Kidney tubule cell (primary cell): ENCODE measurements around the gene RPS6KA4.

Experiments
- DNase-seq: peaks from one replicate; pipeline ENCODE4 v3.0.0-alpha.2; 2018; ENCODE audit warnings: low spot score

RPS6KA4 gene

DNA sequence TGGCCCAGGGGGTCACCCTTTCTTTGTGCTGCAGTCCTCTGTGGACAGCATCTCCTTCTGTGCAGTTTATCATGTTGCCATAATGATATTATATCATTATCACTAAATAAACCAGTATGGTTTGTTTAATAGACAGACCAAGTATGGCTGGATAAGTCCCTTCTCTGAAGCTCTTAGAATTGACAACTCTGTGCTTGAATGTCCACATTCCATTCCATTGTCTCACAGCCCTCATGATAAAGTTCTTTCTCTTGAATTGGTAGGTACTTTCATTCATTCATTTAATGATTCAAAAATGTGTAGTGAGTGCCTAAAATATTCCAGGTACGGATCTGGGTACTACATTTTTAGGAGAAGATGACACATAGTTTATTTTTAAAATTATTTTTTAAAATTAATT, 7.8 kb downstream of the RPS6KA4 start:
- DNase-seq = peak; percentile 47

DNA sequence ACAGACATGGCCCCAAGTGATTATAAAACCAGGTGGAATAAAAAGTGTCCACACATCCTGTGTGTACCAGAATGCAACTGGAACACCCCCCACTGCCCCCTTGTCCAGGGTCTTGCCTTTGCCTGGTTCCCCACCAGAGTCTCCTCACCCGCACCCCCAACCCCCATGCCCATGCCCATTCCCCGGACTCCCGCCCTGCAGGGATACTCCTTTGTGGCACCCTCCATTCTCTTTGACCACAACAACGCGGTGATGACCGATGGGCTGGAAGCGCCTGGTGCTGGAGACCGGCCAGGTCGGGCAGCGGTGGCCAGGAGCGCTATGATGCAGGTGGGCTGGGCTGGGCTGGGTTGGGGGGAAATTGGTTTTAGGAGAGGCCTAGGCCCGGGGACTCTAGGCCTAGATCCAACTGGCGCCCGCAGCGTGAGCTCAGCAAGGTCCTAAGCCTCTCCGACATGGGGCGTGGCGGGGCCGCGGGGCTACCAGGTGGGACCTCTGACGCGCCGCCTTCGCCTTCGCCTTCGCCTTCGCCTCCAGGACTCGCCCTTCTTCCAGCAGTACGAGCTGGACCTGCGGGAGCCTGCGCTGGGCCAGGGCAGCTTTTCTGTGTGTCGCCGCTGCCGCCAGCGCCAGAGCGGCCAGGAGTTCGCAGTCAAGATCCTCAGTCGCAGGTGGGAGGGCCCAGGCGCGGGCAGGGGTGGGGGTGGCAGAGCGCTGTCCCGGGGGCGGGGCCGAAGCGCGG, 9.1 kb downstream of the RPS6KA4 start:
- DNase-seq = no peak

DNA sequence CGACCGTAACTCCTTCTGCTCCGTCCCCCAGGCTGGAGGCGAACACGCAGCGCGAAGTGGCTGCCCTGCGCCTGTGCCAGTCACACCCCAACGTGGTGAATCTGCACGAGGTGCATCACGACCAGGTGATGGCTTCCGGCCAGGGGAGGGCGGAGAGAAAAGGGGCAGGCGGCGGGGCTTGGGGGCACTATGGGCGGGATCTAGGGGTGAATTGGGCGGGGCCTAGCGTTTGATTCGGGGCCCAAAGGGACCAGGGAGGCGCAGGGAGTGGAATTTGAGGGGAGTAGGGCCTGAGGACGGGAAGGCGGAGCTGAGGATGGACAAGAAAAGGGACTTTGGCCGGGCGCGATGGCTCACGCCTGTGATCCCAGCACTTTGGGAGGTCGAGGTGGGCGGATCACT, 9.7 kb downstream of the RPS6KA4 start:
- no peak for DNase-seq

DNA sequence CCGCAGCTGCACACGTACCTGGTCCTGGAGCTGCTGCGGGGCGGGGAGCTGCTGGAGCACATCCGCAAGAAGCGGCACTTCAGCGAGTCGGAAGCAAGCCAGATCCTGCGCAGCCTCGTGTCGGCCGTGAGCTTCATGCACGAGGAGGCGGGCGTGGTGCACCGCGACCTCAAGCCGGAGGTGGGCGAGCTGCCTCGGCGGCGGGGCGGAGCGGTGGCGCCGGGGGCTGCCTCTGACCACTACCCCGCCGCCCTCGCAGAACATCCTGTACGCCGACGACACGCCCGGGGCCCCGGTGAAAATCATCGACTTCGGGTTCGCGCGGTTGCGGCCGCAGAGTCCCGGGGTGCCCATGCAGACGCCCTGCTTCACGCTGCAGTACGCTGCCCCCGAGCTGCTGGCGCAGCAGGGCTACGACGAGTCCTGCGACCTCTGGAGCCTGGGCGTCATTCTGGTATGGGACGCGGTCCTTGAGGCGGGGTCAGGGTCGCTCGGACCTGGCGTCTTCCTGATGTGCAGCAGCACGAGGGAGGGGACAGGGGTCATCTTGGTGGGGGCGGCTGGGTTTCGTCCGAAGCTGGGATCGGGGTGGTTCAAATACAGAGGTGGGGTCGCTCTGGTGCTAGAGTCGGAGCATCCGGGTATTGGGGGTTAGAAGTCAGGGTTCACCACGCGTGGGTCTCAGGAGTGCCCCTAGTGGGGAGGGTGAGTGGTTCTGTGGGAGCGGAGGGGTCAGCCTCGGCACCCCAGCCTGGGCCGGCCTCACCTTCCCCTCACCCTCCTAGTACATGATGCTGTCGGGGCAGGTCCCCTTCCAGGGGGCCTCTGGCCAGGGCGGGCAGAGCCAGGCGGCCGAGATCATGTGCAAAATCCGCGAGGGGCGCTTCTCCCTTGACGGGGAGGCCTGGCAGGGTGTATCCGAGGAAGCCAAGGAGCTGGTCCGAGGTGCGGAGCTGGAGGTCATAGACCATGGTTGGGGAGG, 10.8 kb downstream of the RPS6KA4 start:
- DNase-seq = no peak

DNA sequence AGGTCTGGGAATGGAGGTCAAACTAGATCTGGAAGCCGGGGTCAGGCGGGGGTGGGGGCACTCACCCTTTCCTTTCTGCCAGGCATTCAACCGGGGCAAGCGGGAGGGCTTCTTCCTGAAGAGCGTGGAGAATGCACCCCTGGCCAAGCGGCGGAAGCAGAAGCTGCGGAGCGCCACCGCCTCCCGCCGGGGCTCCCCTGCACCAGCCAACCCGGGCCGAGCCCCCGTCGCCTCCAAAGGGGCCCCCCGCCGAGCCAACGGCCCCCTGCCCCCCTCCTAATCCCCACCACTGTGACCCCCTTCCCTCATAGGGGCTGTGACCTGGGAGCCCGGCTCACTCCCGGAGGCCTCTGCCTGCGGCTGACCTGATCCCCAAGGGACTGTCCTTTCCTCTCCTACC, 12.2 kb downstream of the RPS6KA4 start:
- no peak for DNase-seq

DNA sequence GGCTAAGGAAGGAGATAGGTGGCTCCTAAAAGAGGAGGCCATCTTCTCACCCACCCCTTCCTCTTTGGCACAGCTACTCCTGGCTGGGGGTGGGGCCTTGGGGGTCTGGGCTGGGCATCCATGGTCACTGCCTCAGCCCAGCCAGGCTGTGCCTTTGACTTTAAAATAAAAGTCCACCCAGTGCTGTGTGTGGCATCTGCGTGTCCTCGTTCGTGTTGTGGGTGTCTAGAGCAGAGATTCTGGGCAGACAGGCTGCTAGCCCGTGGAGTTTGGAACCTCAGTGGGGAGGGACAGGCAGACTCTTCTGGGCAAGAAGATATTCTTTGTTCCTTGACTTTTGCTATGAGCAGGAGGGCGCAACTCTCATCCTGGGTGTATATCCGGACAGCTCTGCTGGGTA, 13.1 kb downstream of the RPS6KA4 start:
- no peak for DNase-seq

DNA sequence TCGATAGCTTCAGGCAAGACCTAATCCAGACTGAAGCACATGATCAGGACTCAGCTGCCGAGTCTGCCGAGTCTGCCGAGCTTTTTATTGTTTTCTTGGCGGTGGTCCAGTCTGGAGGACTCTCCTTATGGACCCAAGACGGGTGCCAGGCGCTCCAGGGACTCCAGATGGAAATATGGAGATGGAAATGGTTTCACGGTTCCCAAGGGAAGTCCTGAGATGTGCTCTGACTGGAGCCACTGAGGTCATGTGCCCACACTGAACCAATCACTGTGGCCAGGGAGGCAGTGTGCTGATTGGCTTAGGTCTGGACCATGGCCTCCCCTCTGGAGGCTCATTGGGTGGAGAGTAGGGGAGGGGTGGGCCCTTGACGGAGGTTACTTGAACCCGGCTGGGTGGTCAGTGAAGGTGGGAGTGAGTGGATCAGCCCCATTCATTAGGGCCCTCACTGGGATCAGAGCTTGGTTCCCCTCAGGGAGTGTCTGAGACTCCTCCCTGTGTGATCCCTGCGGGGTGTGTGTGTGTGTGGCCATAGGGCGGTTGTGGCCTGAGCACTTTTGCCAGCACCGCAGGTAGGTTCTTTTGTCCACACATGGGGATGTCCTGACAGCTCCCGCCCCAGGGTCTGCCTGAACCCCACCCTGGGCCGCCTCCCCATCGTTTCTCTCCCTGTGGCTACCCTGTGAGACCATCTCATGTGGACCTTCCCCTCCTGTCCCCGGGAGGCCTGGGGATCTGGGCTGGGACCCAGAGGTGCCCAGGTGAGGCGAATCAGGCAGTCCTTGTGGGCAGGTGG, 14.0 kb downstream of the RPS6KA4 start:
- DNase-seq = peak; percentile 19

DNA sequence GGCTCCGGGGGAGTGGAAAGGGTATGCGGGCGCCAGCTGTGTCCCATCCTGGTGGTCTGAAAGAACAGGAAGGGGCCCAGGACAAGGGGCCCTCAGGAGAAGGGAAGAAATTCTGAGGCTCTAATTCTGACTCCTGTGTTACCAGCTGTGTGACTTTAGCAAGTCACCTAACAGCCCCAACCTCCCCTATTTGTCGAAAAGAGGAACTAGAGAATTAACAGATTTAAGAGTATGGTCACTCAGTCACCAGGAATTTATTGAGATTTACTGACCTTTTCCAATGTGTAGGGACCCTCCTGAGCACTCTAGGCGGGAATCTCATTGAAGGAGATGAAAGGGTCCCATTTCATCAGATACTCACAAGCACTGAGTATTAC, 14.6 kb downstream of the RPS6KA4 start:
- no peak for DNase-seq

DNA sequence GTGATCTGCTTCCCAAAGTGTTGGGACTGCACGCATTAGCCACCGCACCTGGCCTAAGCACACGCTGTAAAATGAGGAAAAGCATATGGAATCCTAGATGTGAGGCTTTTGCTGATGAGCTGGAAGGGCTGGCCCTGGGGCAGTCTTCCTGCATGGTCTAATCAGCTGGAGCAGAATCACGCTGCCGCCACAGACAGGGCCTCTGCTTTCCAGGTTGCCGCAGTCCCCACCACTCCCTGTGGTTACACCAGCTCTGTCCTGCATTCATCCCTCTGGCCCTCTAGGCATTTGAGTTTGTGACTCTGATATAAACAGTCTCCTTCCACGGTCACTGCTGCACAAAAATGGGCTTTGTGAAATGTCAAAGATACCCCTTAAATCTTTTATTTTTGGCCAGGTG, 17.1 kb downstream of the RPS6KA4 start:
- DNase-seq = no peak

DNA sequence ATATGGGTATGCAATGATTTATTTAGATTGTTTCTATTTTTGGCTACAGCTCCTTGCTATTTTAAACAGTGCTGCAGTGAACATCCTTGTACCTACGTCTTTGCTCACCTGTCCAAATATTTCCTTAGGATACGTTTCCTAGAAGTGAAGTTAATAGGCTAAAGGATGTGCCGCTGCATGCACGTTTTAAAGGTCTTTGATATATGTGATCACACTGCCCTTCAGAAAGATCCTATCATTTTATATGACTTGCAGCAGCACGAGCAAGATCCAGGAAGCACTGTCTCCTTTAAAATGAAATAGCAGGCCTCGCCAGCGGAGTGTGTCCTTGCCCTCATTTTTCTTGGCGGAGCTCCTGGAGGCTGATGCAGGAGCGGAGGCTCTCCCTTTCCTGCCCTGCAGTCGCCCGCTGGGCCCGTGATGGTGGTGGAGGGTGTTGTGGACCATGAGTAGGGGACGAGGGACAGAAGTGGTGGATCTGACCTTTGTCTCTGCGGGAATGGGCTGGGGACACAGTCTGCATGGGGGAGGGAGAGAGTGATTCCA, 19.4 kb downstream of the RPS6KA4 start:
- DNase-seq = peak; percentile 25

DNA sequence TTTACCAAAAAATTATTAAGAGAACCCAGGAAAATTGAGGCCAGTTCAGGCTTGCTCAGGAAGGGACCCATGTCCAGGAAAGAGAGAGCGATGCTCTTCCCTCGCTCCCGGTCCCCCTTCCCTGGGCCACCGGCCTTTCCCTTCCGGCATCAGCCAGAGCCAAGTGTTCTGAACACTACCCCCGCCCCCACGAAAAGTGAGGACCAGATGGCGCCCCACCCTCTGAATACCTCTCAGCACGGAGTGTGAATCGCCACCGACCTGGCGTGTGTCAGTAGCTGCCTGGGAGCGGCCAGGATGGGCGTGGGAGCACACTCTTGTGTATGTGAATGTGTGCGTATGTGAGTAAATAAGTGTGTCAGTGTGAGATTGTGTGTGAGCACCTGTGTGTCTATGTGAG, 20.2 kb downstream of the RPS6KA4 start:
- DNase-seq = no peak

DNA sequence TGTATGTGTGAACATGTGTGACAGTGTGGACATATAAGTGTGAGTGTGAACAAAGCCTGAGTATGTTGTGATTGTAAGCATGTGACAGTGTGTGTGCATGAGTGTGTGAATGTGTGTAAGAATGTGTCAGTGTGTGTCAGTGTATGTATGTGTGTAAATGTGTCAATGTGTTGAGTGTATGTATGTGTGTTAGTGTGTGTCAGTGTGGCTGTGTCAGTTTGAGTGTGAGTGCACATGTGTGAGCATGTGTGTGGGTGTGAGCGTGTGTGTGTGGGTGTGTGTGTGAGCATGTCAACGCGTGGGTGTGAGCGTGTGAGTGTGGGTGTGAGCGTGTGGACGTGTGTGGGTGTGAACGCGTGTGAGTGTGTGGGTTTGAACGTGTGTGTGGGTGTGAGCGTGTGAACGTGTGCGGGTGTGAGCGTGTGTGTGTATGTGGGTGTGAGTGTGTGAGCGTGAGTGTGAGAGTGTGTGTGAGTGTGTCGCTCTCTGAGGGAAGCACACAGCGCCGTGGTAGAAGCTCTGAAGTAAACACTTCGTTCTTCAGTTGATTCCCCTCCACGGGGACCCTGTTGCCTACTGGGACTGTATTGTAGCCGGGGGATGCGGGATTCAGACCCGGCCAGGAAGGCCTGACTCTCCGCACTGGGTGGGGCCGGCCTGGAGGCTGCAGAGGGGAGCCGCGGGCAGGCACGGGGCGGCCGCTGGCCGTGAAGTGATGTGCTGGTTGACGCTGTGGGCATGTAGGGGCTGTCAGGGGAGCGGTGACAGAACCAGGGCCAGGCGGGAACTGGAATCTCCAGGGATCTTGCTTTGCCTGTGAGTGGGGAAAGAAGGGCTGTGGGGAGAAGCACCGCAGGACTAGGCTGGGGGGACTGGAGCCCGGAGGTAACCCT, 21.1 kb downstream of the RPS6KA4 start:
- DNase-seq = no peak

DNA sequence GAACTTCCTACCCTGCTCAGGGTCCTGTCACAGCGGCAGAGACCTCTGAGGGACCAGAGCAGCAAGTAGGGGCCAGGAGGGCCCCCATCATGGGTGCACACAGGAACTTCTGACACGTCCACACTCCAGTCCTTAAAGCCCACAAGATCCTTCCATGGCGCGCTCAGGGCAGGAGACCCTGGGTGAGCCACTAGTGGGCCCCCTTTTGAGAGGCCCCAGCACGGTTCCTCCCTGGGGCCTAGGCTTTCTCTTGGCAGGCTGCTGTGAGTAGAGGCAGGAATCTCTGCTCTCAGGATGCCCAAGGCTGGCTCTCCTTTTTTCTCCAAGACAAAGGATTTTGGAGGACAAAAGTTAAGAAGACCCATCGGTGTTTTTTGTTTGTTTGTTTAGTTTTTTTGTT, 22.4 kb downstream of the RPS6KA4 start:
- DNase-seq = no peak

DNA sequence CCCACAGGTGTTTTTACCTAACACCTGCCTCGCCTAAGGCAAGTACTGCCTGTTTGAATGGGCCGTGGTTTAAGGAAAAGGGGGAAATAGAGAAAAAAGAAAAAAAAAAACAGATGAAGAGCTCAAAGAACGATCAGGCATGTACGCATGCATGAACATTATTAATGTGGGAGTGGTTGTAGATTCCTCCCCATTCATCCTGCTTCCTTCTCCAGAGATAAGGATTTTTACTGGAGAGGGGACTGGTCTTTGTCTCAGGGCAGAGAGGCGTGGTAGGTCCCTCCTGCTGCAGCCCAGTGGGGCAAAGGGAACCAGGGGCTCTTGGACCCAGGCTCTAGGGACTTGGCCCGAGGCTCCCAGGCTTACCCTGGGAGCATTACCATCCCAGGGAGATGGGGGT, 23.1 kb downstream of the RPS6KA4 start:
- DNase-seq = no peak

DNA sequence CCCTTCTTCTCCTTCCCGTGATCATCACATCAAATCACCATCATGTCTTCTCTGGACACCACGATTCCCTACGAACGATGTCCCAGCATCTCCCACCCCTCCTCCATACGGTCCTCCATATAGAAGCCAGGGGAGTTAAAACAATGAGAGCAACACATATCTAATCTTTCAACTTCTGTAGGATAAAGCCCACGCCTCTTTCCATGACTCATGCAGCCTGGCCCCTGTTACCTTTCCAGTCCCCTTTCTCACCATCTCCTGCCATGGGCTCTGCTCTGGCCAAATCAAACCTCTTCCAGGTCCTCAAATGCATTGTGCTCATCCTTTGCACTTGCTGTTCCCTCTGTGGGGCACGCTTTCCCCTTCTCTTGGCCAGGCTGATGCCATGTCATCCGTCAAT, 23.6 kb downstream of the RPS6KA4 start:
- no peak for DNase-seq

DNA sequence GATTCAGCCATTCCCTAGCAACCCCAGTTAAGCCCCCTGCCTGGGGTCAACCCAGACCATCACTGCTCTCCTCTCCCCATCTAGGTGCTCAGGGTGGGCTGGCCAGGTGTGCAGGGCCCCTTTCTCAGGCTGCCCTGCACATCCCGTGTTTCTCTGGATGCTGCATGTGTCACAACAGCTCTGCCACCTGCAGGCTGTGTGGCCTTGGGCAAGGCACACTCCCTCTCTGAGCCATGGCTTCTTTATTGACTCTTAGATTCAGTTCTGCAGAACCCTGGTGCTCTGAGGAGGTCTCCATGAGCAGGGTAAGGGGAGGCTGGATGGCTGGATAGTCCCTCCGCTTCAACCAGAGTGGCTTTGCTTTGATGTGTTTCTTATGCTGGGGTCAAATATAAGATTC, 24.6 kb downstream of the RPS6KA4 start:
- DNase-seq = no peak

DNA sequence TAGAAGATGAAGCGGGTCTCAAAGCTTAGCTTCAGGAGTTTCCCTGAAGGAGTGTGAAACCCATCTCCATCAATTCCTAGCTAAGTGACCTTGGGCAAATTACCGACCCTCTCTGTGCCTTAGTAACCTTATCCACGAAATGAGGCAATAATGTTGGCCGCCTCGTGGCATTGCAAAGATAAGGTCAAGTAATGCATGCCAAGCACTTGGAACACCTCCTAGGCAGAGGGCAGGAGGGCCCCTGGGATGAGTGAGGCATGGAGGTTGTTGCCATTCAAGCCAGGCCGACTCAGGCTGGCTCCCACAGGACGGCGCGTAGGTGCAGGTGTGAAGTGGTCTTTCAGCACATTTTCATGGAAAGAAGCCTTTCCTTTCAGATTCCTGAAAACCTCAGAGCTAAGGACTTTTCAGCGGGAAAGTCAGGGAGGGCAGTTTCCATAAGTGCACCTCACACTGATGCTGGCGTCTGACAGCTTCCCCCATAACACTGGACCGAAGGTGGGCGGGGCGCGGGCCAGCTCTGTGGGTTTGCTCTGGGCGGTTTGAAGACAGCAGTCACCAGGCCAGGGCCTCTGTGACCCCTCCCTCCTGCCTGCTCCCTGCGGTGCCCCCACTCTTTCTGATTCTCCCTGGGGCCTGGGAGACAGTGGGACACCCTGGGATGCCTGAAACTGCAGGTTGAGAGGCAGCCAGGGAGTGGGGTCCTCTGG, 25.2 kb downstream of the RPS6KA4 start:
- no peak for DNase-seq

DNA sequence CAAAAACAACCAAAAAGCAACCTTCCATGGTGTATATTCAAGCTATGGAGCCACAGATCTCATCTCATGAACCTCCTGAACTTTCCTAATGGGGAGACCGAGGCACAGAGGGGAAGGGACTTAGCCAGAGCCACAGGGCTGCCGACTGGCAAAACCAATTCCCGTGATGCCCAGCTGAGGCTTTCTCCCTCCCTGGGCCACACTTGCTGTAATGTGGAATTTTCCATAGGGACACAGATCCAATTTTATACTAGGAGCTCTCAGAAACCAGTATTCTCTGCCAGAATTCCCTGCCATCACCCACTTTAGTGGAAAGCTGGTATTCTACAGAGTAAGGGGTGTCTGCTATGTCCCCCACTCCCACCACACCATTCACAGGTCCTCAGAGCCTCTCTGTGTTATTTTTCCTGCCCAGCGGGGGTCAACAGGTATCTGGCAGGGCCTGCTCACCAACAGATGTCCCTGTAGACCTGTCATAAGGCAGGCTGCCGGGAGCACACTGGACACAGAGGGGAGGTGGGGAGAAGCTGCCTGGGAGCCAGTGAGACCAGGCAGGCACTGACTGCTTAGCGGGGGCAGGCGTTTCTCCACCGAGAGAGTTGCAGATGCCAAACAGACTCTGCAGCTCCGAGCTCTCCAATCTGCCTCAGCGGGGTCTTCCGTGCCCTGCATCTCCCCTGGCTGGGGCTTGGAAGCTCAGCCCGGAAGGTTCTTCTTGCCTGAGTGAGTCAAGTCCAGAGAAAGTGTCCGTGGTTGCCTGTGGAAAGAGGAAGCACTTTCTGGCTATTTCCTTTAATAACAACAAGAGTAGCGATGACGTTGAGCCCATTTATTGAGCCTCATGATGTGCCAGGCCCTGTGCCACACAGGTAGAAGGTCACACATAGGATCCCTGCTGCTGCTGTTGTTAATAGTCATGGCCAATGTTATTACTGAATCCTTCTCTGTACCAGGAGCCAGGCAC, 26.3 kb downstream of the RPS6KA4 start:
- DNase-seq = no peak

DNA sequence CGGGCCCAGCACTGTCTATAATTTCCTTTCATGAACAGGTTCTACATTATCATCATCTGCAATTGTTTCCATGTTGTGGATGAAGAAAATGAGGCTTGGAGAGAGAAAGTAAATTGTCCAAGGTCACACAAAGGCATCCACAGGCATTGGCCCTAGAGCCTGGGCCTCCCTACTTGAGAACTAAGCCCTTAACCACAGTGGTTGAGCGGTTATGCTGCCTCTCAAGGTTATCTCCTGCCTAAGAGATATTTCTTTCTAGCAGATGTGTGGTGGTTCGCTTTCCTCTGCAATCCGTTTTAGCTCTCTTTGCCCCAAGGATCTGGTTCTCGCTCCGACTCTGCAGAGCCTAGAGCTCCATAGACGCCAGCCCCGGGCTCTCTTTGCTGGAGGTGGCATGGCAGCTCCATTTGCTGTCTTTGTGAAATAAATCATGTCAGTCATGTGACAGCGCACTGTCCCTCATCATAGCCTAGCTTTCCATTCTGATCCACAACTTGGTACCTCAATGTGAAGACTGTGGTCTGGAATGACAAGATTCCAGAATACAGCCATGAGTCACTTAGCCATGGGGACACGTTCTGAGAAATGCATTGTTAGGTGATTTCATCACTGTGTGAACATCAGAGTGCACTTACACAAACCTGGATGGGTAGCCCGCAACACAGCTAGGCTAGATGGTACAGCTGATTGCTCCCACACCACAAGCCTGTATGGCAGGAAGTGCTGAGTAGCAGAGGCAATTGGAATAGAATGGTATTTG, 27.2 kb downstream of the RPS6KA4 start:
- DNase-seq = peak; percentile 69
